GM19455 (cell line): Measurements from ENCODE around the gene HRK.

ENCODE experiments used
- ATAC-seq: cut with Tn5 transposase; IDR thresholded peaks from one replicate; pipeline ENCODE4 v1.9.1; 2021; ENCODE audit not compliant: unreplicated experiment

The HRK gene

GRCh38 chr12:116870306-116870705 is 10.9 kb downstream of the HRK start:
- no peak for ATAC-seq

- ATAC-seq = no peak
Measured at GRCh38 chr12:116867523-116867922, 13.7 kb downstream of the HRK start.

- no peak for ATAC-seq
Measured at GRCh38 chr12:116864371-116865160, 16.7 kb downstream of the HRK start.

- no peak for ATAC-seq
Measured at GRCh38 chr12:116863275-116863767, 17.9 kb downstream of the HRK start.

GRCh38 chr12:116862167-116862566 is 19.1 kb downstream of the HRK start:
- ATAC-seq = no peak

- ATAC-seq = peak; percentile 58
Measured at GRCh38 chr12:116861320-116861719, 19.9 kb downstream of the HRK start.

- no peak for ATAC-seq
Measured at GRCh38 chr12:116860263-116860662, 21.0 kb downstream of the HRK start.

GRCh38 chr12:116859079-116859478 is 22.2 kb downstream of the HRK start:
- ATAC-seq = no peak

- no peak for ATAC-seq
Measured at GRCh38 chr12:116856729-116857128, 24.5 kb downstream of the HRK start.

- ATAC-seq = no peak
Measured at GRCh38 chr12:116855744-116856470, 25.3 kb downstream of the HRK start.

- no peak for ATAC-seq
Measured at GRCh38 chr12:116853507-116853906, 27.7 kb downstream of the HRK start.

- ATAC-seq = no peak
Measured at GRCh38 chr12:116852303-116852702, 28.9 kb downstream of the HRK start.

GRCh38 chr12:116849216-116849615 is 32.0 kb downstream of the HRK start:
- ATAC-seq = no peak

GRCh38 chr12:116843085-116843484 is 38.2 kb downstream of the HRK start:
- ATAC-seq = no peak

- ATAC-seq = no peak
Measured at GRCh38 chr12:116839287-116839830, 41.9 kb downstream of the HRK start.

- no peak for ATAC-seq
Measured at GRCh38 chr12:116838365-116838764, 42.9 kb downstream of the HRK start.

GRCh38 chr12:116837097-116837496 is 44.1 kb downstream of the HRK start:
- no peak for ATAC-seq

GRCh38 chr12:116835484-116835883 is 45.8 kb downstream of the HRK start:
- ATAC-seq = no peak

- no peak for ATAC-seq
Measured at GRCh38 chr12:116833474-116833873, 47.8 kb downstream of the HRK start.

GRCh38 chr12:116832353-116832752 is 48.9 kb downstream of the HRK start:
- no peak for ATAC-seq

- no peak for ATAC-seq
Measured at GRCh38 chr12:116827432-116827831, 53.8 kb downstream of the HRK start.

GRCh38 chr12:116821291-116821690 is 60.0 kb downstream of the HRK start:
- ATAC-seq = no peak
